Raji (cell line): ENCODE results near the gene NEDD4L.

Experiments
- POLR2A ChIP-seq: IDR thresholded peaks from 2 replicates; pipeline ENCODE4 v1.6.1; 2011; ENCODE audit warnings: low read depth, low read length, control low read depth; ENCODE audit not compliant: insufficient read depth

NEDD4L gene

DNA sequence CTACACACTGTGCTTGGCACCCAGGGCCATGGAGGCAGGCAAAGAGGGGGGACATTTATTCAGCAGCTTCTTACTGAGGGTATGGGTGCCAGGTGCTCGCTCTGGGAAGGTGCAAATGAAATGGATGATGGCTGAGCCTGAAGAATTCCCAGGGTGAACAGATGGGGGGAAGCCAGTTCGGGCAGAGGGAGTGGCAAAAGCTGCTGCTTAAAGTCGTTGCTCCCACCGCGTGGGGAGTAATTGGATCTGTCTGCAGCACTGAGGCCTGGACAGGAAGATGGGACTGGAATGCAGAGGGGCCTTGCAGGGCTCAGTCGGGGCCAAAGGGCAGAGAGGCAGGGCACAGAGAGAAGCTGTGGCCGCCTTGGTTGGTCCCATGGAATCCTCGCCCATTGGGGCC is 51.2 kb downstream of the NEDD4L start:
- TF ChIP-seq POLR2A, result no peak

DNA sequence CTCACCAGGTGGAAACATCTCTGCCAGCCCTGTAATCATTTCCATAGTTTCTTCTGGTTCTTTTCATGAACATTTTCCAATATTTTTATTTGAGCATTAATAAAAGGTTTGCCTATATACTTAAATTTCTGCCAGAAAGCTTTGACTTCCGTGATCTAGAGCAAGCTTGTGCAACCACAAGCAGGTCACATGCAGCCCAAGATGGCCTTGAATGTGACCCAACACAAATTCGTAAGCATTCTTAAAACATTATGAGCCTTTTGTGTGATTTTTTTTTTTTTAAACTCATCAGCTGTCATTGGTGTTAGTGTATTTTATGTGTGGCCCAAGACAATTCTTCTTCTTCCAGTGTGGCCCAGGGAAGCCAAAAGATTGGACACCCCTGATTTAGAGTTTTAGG is 51.6 kb downstream of the NEDD4L start:
- TF ChIP-seq POLR2A, result no peak

DNA sequence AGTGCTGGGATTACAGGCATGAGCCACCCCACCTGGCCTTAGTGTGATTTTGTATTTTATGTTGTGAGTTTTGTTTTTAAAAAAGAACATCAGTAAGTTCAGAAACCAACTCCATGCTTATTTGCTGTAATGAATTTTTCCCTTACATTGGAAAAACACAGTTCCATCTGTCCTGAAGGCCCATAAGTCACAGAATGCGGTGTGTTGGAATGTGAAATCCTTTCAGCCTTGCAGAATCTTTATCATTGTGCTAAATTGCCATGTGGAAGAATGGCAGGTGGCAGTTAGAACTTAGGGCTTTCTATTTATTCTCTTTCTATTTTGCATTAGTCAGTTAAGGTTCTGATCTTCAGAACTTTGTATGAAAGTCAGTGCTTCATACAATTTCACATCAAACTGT is 52.6 kb downstream of the NEDD4L start:
- TF ChIP-seq POLR2A, result no peak

DNA sequence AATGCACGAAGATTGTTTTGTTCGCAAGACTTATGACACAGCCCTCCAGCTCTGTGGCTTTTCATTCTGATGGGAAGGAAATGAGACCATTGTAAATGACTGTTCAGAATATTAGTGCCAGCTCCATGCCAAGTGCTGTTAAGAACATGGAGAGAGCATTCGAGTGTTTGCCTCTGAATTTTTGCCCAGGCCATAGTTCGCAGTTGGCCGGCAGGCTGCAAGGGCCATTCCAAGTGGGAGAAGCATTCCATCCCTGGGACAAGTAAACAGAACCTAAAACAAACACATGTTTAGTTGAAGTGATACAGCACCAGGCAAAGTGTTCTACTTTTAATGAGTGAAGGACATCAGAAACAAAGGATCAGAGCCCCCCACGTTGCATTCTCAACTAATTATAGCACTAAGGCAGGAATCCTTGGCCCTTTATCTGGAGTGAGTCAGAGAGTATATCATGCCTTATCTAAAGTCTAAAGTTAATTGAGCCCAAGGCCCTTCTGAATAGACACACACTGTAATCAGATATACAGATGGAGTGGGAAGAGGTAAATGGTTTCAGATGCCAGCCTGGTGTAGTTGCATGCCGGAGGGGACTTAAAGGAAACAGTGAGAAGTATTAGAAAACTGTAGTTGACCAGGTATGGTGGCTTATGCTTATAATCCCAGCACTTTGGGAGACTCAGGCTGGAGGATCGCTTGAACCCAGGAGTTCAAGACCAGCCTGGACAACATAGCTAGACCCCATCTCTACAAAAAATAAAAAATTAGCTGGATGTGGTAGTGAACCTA is 53.3 kb downstream of the NEDD4L start:
- TF ChIP-seq POLR2A, result no peak

DNA sequence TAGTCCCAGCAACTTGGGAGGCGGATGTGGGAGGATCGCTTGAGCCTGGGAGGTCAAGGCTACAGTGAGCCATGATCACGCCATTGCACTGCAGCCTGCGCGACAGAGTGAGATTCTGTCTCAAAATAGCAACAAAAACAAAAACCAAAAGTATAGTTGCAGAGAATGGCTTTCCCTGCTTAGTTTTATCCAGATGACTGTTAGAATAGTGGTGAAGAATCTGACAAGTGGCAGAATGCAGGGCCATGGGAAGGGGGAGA is 53.8 kb downstream of the NEDD4L start:
- no peak for TF ChIP-seq POLR2A

DNA sequence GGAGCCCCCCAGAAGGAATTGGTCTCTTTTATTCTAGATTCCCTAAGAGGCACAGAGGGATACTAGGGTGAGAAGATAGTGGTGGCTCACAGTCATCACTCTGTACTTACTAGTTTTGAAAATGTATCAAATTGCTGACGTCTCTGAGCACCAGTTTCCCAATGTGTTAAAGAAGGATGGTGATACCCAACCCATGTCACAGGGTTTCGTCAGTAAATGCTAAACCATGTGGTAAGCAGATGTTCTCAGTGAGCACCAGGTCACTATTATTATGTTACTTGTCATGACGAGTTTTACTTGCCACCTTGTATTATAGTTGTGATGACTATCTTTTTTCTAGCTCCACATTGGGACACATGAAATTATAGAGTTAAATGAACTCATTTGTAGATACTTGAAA is 54.7 kb downstream of the NEDD4L start:
- no peak for TF ChIP-seq POLR2A

DNA sequence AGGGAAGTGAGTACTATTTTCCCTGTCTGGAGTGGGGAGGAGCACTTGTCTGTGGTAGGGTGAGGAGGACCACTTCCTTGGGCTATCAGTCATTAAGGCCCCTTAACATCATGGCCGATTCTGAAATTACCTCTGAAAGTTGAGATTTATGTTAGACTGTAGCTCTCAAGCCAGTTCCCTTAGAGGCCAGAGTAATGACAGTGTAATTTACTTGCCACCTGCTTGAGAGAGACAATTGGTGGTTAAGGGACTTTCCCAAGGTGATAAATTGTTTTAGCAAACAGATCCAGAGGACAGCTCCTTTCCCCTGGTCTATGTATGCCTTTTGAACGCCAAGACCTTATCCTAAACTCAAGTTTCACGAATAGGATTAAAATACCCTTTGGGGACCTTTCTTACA is 56.1 kb downstream of the NEDD4L start:
- TF ChIP-seq POLR2A, result no peak

DNA sequence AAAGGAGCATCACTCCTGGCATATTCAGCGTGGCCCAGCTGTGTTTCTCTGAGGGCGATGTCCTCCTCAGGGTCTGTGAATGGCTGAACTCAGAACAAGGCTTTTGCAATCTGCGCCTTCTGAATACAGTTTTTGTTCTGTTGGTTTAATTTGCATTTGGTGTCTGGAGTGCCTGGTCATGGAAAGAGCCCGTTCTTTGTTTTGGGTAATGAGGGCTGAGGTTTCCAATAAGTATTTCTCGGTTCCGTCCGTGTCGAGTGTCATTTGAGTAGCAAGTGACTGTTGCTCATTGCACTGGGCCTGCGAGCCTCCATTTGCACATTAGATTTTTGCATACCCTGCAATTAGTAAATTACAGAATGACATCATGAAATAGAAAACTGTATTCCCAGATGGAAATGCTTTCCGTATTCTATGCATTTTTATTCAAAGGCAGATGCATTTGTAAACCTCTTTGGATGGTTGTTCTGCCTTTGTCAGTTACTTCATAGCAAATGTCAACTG is 57.3 kb downstream of the NEDD4L start:
- no peak for TF ChIP-seq POLR2A

DNA sequence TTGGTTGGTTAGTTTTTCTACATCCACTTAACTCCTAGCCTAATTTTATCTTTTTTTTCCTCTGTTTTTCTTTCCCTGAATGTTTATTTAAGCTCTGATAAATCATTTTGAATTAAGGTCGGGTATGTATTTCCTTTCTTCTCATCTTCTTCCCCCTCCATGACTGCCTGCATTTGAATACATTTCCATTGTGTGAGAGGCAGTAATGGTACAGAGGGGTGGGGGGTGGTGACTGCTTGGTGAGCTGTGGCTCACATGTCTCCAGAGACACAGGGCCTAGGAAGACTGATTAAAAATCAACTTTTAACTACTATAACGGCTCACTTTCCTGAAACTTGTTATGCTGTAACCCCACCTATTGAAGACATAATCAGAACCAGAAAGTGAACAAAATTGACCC is 58.0 kb downstream of the NEDD4L start:
- TF ChIP-seq POLR2A, result no peak

DNA sequence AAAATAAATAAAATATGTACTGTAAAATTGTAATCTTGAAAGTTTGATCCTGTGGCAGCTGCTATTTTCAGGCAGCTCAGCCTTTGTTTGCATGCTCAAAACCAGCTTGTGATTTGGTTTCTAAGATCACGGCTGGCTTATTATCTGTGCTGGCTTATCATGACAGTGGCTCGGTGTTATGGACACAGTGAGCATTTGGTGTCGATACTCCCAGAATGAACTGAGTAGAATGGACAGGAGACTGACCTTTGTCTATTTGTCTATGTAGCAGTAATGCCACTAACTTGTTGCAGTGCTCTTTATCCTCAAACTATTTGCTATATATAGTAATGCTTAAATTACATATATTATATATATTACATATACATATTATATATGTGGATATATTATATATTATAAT is 58.8 kb downstream of the NEDD4L start:
- no peak for TF ChIP-seq POLR2A

DNA sequence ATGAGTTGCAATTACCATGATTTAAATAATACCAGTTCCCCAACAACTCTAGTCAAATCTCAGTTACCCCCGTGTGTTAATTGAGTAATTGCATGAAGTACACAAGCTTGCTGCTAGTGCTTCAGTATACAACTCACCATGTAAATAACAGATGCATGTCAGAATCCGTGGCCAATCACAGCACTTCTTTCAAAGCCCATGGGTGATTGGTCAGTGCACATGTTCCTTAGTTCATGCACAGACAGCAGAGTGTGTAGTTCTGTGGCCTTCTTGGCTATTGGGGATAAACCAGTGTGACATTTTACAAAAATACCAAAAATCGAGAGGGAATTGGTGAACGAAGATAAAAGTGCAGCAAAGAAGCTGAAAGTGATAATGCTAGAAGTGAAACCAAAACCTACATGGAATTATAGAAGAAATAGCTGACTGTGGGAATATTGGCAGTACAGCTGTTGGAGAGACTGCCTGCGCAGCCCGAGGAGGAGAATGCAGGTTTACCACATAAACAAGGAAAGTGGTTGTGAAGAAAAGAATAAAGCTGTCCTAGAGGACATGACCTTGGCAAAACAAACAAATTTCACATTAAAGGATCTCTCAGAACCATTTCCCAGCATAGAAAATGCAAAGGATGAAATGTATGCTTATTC is 59.4 kb downstream of the NEDD4L start:
- no peak for TF ChIP-seq POLR2A

DNA sequence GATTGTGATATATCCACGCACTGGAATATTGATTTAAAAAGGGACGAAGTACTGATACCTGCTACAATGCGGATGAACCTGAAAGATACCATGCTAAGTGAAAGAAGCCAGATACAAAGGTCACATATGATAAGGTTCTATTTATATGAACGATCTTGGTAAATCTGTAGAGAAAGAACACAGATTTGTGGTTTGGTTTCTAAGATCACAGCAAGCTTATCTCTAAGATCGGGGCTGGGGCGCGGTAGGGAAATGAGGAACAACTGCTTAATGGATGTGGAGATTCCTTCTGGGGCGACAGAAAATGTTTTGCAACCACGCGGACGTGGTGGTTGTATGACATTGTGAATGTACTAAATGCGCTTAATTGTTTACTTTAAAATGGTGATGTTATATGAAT is 60.1 kb downstream of the NEDD4L start:
- no peak for TF ChIP-seq POLR2A

DNA sequence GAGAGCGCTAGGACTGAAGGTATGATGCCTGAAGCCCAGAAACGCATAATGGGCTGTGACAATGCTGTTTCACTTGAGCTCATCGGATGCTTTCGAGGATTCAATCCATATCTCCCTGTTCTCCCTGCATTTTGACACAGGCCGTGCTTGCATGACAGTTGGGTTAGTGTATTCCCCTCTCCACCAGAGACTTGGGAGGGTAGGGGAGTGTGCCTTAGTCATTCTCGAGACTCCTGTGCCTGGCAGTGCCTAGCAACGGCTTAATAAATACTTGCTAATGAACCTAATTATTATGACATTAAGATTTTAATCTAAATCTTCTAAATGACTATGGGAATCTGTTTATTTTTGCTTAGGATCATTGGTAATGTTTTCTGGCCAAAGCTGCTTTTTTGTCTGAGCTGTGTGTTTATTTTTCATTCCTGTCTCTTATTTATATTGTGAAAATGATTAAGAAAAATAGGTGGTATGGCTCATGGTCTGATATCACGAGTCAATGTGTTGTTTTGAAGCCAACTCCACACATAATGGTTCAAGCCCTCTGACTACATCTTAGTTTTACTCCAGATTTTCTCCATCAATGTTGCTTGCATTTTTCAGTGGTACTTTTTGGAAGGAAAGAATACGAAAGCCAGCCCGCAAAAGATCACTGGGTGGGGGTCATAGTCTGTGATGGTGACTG is 61.3 kb downstream of the NEDD4L start:
- TF ChIP-seq POLR2A, result no peak

DNA sequence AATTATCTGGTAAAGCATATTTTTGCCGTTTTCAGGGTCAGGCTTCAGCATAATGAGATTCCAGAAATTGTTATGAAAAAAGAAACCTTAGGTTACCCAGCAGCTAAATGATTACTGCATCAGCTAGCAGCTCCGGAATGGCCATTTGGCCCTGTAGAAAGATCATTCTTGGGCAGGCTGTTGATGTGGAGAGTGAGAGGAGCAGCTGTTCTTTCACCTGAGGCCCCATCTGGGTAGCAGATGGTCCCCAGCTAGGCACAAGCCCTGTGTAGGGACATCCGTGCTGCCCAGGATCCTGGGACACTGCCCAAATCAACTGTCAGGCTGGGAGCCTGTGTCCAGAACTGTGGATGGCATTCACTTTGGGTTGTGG is 61.8 kb downstream of the NEDD4L start:
- no peak for TF ChIP-seq POLR2A

DNA sequence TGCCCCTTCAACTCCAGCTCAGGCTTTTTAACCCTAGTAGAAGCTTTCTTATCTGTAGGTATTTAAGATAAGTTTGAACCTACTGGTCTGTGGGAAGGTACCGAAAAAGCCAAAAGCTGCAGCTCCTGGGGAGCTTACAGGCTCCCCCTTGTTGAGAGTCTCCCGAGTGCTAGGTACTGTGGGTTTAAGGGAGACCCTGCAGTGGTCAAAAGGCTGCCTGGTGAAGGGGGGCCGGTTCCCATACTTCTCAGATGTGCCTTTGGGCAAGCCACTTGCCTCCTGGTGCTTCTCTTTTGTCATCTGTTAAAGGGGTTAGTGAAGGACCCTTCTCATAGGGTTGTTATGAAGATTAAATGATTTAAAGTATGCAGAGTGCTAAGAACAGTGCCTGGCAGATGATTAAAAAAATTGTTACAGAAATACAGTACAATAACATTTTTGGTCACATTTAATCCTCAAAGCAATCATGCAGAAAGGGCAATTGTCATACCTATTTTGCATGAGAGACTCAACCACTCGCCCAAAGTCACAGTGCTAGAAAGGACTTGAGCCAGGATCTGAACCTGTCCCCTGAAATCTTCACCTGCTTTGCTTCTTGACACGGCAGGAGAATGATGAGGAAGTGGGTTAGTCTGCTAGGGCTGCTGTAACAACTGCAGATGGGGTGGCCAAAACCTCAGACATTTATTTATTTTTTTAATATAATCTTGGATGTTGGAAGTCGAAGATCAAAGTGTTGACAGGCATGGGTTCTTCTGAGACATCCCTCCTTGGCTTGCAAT is 62.5 kb downstream of the NEDD4L start:
- no peak; the same call in 1 of the 2 replicates for TF ChIP-seq POLR2A

DNA sequence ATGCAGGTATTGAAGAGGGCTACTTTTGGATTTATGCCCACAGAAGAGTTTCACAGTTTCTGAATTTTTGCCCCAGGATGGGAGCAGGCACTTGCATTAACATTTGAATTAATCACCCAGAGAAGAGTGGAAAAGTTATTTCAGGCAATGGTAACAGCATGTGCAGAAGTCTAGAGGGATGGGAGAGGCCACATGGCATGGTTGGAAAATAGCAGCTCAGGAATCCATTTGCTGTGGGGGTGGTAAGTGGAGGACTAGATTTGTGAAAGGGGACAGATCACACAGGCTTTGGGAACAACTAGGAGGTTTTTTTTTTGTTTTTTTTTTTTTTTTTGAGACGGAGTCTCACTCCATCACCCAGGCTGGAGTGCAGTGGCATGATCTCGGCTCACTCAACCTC is 65.2 kb downstream of the NEDD4L start:
- no peak for TF ChIP-seq POLR2A

DNA sequence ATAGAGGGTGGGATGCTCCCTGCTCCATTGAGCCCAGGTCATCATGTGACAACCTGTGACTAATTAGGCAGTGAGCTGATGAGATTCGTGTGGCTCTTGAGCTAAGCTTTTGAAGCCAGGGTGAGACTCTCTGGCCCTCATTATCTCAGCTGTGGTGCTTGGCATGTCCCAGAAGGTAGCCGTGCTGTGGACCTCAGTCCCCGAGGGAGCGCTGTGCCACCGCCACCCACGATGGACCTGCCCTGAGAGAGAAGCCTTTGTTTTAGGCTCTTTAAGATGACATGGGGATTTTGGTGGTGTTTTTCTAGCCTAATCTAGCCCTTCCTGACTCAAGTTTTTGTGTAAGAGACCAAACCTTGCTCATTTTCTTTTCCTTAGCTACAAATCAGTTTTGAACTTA is 66.4 kb downstream of the NEDD4L start:
- no peak for TF ChIP-seq POLR2A
